NT2/D1 (cell line): ENCODE results near the gene INF2.

Experiments
- DNase-seq: peaks from one replicate; pipeline ENCODE4 v3.0.0-alpha.2; 2011; ENCODE audit warnings: low read depth, low spot score
- H3K27me3 ChIP-seq: 2 replicates; pipeline ENCODE4 v1.6.0; 2011; ENCODE audit warnings: mild to moderate bottlenecking; ENCODE audit not compliant: insufficient read length, insufficient read depth
- H3K36me3 ChIP-seq: 2 replicates; pipeline ENCODE4 v1.6.1; 2011; ENCODE audit warnings: mild to moderate bottlenecking, low read length, mixed read lengths; ENCODE audit not compliant: insufficient read depth, insufficient read length
- H3K4me1 ChIP-seq: 2 replicates; pipeline ENCODE4 v1.5.1; 2011; ENCODE audit not compliant: insufficient read depth, insufficient read length
- H3K4me3 ChIP-seq: 2 replicates; pipeline ENCODE4 v1.5.1; 2011; ENCODE audit warnings: low read depth; ENCODE audit not compliant: insufficient read length
- H3K9ac ChIP-seq: 2 replicates; pipeline ENCODE4 v1.6.0; 2011; ENCODE audit warnings: low read depth; ENCODE audit not compliant: insufficient read length
- H3K9me3 ChIP-seq: 2 replicates; pipeline ENCODE4 v1.5.1; 2011; ENCODE audit warnings: mild to moderate bottlenecking, low read length; ENCODE audit not compliant: insufficient read depth
- SUZ12 ChIP-seq: IDR thresholded peaks from 2 replicates; pipeline ENCODE4 v1.6.1; 2011; ENCODE audit not compliant: insufficient read length, insufficient read depth; ENCODE audit errors: extremely low read depth
- YY1 ChIP-seq: IDR thresholded peaks from 2 replicates; pipeline ENCODE4 v1.6.1; 2011; ENCODE audit not compliant: insufficient read length, insufficient read depth
- ZNF274 ChIP-seq: IDR thresholded peaks from 2 replicates; pipeline ENCODE4 v1.6.1; 2011; ENCODE audit warnings: mild to moderate bottlenecking, low read depth, low read length

The INF2 gene

GRCh38 chr14:104680056-104680805 lies 9.2 kb upstream of the INF2 start:
- no peak overlapping the region for H3K4me3 ChIP-seq
- no peak for DNase-seq
- H3K9ac ChIP-seq, result peak overlapping the region; percentile 95
- H3K9me3 ChIP-seq, result no peaks in the 10 kb centered on the region
- H3K36me3 ChIP-seq, result no peaks in the 10 kb centered on the region
- H3K4me1 ChIP-seq, result peaks cover 37% of the 10 kb centered on the region
- no peak for TF ChIP-seq YY1
- TF ChIP-seq SUZ12, result no peak
- TF ChIP-seq ZNF274, result no peak
- H3K27me3 ChIP-seq, result no peaks in the 10 kb centered on the region

- no peak for DNase-seq
- TF ChIP-seq YY1, result no peak
These were observed 8.4 kb upstream of the INF2 start for GRCh38 chr14:104680806-104681688.

GRCh38 chr14:104681689-104682074 lies 7.7 kb upstream of the INF2 start:
- Histone ChIP-seq H3K4me1 (peaks cover 31% of the 10 kb centered on the region), H3K4me3 (peak overlapping the region; percentile 39), H3K9me3 (no peaks in the 10 kb centered on the region), H3K27me3 (no peaks in the 10 kb centered on the region), H3K36me3 (no peaks in the 10 kb centered on the region), H3K9ac (peak overlapping the region; percentile 95)
- TF ChIP-seq YY1 (no peak), SUZ12 (no peak)
- DNase-seq, result peak; percentile 71

More at GRCh38 chr14:104680806-104681688, 8.4 kb upstream of the INF2 start:
- Histone ChIP-seq H3K4me1 (peaks cover 33% of the 10 kb centered on the region), H3K36me3 (no peaks in the 10 kb centered on the region), H3K9me3 (no peaks in the 10 kb centered on the region), H3K4me3 (peak overlapping the region; percentile 39), H3K9ac (peak overlapping the region; percentile 95), H3K27me3 (no peaks in the 10 kb centered on the region)

- peak overlapping the region; percentile 9 for H3K4me3 ChIP-seq
- H3K27me3 ChIP-seq, result no peaks in the 10 kb centered on the region
- H3K36me3 ChIP-seq, result no peaks in the 10 kb centered on the region
- DNase-seq, result peak; percentile 89
- peak overlapping the region; percentile 83 for H3K9ac ChIP-seq
- TF ChIP-seq ZNF274 (no peak), YY1 (no peak), SUZ12 (no peak)
- H3K4me1 ChIP-seq, result peaks cover 32% of the 10 kb centered on the region
- no peaks in the 10 kb centered on the region for H3K9me3 ChIP-seq
These were observed 7.3 kb upstream of the INF2 start for GRCh38 chr14:104682107-104682593.

DNA sequence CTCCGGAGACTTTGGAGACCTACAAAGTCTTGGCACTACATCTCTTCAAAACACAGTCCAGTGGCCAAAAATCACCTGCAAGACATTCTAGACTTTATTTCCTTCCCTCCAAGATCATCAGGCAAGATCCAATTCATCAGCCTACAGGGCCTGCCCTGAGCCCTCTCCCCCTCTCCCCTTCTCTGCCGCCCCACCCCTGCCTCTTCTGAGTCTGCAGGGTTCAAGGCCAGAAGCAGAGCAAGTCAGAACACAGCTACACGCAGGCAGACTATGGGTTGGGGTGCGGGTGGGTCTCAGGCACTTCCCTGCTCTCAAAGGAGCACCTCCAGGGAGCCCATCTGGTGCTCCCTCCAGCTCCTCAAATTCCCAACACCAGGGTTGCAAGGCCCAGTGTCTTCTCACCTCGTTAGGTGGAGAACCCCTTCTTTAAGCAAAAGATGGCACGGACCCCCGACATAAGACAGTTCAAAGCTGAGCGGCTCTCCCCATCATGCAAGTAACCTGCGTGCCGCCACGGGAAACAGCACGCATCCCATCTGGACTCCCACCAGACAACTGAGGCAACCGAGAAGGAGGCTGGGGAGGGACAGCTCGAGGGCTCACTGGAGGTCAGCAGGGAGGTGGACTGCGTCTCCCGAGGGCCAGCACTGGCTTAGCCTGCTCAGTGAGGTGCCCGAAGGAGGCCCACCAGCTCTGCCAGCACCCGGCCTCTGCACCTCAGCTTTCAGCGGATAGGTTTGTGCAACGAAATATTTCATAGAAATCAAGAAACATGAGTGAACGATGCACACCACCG lies 5.6 kb upstream of the INF2 start:
- no peaks in the 10 kb centered on the region for H3K9me3 ChIP-seq
- H3K36me3 ChIP-seq, result no peaks in the 10 kb centered on the region
- no peak for DNase-seq
- TF ChIP-seq YY1 (no peak), SUZ12 (no peak)
- no peak overlapping the region for H3K4me3 ChIP-seq
- peaks cover 37% of the 10 kb centered on the region for H3K4me1 ChIP-seq
- no peak overlapping the region for H3K9ac ChIP-seq
- H3K27me3 ChIP-seq, result no peaks in the 10 kb centered on the region

- H3K27me3 ChIP-seq, result no peaks in the 10 kb centered on the region
- no peak overlapping the region for H3K4me3 ChIP-seq
- H3K4me1 ChIP-seq, result peaks cover 34% of the 10 kb centered on the region
These were observed 5.0 kb upstream of the INF2 start for GRCh38 chr14:104684449-104684821.

More at GRCh38 chr14:104684449-104684821, 5.0 kb upstream of the INF2 start:
- no peak for DNase-seq
- no peaks in the 10 kb centered on the region for H3K9me3 ChIP-seq
- no peaks in the 10 kb centered on the region for H3K36me3 ChIP-seq
- TF ChIP-seq SUZ12 (no peak), YY1 (no peak), ZNF274 (no peak)
- no peak overlapping the region for H3K9ac ChIP-seq
